Midbrain (tissue), 1 donor: ENCODE results near the gene F8A1.
"Not testable (repeated sequence)": the region's sequence is repeated elsewhere in the genome, so short reads cannot be mapped to it uniquely, and the experiment has no call there.

Experiments used
- DNase-seq: peaks from one replicate; lab custom pipeline; 2025; lab: John Stamatoyannopoulos, UW

The F8A1 gene

DNA sequence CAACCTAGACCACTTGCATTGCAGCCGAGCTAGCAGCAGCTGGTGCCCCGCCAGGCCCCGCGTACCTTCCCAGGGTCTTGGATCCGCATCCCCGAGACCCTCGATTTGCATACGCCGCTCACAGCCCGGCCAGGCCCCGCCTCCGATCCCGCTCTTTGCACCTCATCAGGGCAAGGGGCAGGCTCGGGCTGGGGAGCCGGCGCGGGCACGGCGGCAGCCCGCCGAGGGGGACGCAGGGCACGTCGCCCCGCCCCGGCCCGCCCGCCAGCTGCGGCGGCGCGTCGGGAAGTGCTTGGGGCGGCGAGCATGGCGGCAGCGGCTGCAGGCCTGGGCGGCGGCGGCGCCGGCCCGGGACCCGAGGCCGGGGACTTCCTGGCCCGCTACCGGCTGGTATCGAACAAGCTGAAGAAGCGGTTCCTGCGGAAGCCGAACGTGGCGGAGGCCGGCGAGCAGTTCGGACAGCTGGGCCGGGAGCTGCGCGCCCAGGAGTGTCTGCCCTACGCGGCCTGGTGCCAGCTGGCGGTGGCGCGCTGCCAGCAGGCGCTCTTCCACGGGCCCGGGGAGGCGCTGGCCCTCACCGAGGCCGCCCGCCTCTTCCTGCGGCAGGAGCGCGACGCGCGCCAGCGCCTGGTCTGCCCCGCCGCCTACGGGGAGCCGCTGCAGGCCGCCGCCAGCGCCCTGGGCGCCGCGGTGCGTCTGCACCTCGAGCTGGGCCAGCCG is at the start of gene F8A1:
TSS of gene F8A1 (plus strand) at position 287 of the 720 bp plus-strand sequence. CDS start at position 307, 20 bp downstream.
- DNase-seq, result not testable (repeated sequence)

DNA sequence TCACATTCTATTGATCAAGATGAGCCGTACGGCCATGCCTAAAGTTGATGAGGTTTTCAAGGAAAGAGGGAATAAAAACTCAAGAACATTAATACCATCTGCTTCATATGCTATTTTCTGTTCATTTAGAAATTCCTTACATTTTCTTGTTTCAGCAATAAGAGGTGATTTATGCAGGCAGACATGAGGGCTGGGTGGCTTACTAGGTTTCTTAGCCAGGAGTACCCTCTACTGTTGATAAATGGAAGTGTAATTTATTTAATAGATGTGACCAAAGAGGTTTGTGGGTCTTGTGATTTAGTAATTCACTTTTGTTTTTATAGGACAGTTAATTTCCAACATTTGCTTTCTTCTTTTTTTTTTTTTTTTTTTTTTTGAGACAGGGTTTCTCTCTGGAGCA is 45.3 kb upstream of the F8A1 start:
- DNase-seq, result peak; percentile 4

GRCh38 chrX:154850957-154851611 is 35.1 kb upstream of the F8A1 start:
- no peak for DNase-seq

GRCh38 chrX:154855256-154855655 is 30.9 kb upstream of the F8A1 start:
- no peak for DNase-seq

DNA sequence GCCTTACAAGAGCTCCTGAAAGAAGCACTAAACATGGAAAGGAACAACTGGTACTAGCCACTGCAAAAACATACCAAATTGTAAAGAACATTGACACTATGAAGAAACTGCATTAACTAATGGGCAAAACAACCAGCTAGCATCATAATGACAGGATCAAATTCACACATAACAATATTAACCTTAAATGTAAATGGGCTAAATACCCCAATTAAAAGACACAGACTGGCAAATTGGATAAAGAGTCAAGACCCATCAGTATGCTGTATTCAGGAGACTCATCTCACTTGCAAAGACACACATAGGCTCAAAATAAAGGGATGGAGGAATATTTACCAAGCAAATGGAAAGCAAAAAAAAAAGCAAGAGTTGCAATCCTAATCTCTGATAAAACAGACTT is 17.6 kb upstream of the F8A1 start:
- DNase-seq, result not testable (repeated sequence)

GRCh38 chrX:154873329-154873728 is 12.8 kb upstream of the F8A1 start:
- DNase-seq, result no peak

- DNase-seq, result not testable (repeated sequence)
Measured at GRCh38 chrX:154884069-154884468, 2.1 kb upstream of the F8A1 start.

- DNase-seq, result not testable (repeated sequence)
Measured at GRCh38 chrX:154885057-154885456, 1.1 kb upstream of the F8A1 start.

DNA sequence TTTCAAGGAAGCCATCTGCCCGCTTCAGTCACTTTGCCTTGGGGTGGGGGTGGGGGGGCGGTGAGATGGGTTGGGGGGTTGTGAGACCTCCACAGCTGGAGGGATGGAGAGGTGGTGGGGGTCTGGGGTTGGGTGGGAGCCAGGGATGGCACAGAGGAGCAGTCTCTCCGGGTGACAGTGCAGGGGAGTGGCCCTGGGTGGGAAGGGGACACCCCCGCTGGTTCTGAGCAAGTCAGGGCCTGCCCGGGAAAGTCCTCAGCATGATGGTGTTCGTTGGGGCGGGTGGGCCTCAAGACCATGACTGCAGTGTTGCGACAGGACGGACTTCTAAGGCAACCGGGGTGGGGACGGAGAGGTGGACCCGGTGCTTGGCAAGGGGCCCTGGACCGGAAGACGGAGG is 606 bp upstream of the F8A1 start:
- DNase-seq, result not testable (repeated sequence)

GRCh38 chrX:154886789-154887221 is 650 bp downstream of the F8A1 start:
- DNase-seq, result not testable (repeated sequence)

- DNase-seq, result no peak
Measured at GRCh38 chrX:154890990-154891639, 5.0 kb downstream of the F8A1 start.

DNA sequence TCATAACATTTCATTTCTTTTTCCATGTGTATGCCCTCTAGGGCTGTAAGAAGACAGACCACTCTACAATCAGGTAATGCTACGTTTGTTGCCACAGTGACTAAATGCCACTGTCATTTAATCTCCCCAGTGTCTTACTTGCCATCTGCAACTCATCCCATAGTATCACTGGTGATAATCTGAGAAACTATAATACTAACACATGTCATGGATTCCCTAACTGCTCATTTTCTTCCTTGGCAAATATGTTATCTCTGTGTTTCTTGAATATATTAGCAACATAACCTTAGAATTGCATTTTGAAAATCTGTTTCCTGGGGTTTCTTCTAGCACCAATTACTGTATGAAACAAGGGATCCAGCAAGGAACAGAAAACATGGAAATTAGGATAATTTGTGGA is 6.1 kb downstream of the F8A1 start:
- no peak for DNase-seq

GRCh38 chrX:154900323-154900722 is 14.2 kb downstream of the F8A1 start:
- no peak for DNase-seq

DNA sequence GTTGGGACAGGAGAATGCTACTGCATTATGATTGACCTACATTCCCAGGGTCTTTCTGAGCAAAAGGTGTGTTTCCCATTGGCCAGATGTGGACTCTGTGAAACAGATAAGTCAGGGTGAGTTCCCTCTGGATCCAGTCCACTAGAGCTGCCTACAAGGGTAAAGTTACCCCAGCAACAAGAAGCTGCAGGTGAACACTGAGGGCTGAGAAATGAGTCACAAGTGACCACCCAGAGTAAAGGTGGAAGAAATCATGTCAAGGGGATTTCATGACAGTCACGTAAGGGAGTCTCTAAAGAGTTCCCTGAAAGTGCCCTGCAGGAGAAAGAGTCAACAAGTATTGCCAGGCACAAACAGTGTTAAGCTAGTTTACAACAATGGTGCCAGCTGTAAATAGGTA is 16.3 kb downstream of the F8A1 start:
- DNase-seq, result no peak

GRCh38 chrX:154908821-154909220 is 22.7 kb downstream of the F8A1 start:
- no peak for DNase-seq

GRCh38 chrX:154910048-154910447 is 23.9 kb downstream of the F8A1 start:
- not testable (repeated sequence) for DNase-seq

GRCh38 chrX:154910528-154910927 is 24.4 kb downstream of the F8A1 start:
- not testable (repeated sequence) for DNase-seq

DNA sequence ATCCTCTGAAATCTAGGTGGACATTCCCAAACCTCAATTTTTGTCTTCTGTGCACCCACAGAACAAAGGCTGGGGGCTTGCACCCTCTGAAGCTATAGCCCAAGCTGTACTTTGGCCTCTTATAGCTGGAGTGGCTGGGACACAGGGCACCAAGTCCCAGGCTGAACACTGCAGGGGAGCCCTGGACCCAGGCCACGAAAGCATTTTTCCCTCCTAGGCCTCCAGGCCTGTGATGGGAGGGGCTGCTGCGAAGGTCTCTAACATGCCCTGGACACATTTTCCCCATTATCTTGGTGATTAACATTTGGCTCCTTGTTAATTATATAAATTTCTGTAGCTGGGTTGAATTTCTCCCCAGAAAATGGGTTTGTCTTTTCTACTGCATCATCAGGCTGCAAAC is 27.9 kb downstream of the F8A1 start:
- no peak for DNase-seq

GRCh38 chrX:154918060-154918483 is 31.9 kb downstream of the F8A1 start:
- DNase-seq, result peak; percentile 52

DNA sequence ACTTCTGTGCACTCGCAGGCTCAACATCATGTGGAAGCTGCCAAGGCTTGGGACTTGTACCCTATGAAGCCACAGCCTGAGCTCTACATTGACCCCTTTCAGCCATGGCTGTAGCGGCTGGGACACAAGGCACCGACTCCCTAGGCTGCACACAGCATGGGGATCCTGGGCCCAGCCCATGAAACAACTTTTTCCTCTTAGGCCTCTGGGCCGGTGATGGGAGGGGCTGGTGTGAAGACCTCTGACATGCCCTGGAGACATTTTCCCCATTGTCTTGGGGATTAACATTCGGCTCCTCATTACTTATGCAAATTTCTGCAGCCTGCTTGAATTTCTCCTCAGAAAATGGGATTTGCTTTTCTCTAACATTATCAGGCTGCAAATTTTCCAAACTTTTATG is 38.6 kb downstream of the F8A1 start:
- not testable (repeated sequence) for DNase-seq
